Mammary epithelial cell (primary cell): ENCODE results near the gene CYP2W1.

ENCODE experiments used
- EZH2 ChIP-seq: IDR thresholded peaks from 2 replicates; pipeline ENCODE4 v1.6.1; 2012; ENCODE audit warnings: low read length, inconsistent platforms, borderline replicate concordance
- TF ChIP-seq, protein P1 (sequence below), 2 donors: IDR thresholded peaks in 1 of 2; conservative IDR thresholded peaks in 1 of 2; 2 replicates each; pipeline ENCODE4 v1.5.1; 2011 to 2012; ENCODE audit warnings: inconsistent platforms in 2 of 2, low read length in 2 of 2, mild to moderate bottlenecking in 2 of 2, control low read depth in 1 of 2, low read depth in 1 of 2; ENCODE audit not compliant: insufficient read depth in 1 of 2; ENCODE audit errors: extremely low read depth in 1 of 2

DNA sequence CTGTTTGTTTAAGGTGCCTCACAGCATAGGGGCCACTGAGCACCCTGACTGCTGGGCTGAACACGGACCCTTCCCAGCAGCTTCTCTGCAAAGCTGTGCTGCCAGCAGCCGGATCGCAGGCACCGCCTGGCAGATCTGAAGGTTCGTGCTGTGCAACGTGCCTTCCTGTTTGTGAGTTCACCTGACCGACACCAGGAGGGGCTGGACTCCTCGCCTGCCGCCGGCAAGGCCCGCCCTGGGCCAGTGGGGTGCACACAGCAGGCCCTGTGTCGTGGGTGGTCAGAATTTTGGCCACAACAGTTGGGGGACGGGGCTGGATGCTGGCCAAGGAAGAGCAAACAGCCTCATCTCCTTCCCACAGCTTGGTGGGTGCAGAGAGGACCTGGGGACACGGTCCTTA, 12.6 kb downstream of the CYP2W1 start:
- TF ChIP-seq, protein P1, sequence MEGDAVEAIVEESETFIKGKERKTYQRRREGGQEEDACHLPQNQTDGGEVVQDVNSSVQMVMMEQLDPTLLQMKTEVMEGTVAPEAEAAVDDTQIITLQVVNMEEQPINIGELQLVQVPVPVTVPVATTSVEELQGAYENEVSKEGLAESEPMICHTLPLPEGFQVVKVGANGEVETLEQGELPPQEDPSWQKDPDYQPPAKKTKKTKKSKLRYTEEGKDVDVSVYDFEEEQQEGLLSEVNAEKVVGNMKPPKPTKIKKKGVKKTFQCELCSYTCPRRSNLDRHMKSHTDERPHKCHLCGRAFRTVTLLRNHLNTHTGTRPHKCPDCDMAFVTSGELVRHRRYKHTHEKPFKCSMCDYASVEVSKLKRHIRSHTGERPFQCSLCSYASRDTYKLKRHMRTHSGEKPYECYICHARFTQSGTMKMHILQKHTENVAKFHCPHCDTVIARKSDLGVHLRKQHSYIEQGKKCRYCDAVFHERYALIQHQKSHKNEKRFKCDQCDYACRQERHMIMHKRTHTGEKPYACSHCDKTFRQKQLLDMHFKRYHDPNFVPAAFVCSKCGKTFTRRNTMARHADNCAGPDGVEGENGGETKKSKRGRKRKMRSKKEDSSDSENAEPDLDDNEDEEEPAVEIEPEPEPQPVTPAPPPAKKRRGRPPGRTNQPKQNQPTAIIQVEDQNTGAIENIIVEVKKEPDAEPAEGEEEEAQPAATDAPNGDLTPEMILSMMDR (conservative IDR thresholded peaks at IDR 0.05 in 1 of 2, IDR thresholded peaks at IDR 0.05 in 1 of 2; ENCODE audit: extremely low read depth in 1 of 2, insufficient read depth in 1 of 2, low read depth in 1 of 2, low read length in 2 of 2): no peak
- no peak for TF ChIP-seq EZH2
